ENCODE data around the gene PABPC3. TPM values are rescaled to one million over a fixed set of nuclear protein-coding genes. Genes with fewer than 3 reads are reported as not detected.

The PABPC3 gene
- total RNA-seq, 1 experiment from 2014 or later = 0.39 TPM

DNA sequence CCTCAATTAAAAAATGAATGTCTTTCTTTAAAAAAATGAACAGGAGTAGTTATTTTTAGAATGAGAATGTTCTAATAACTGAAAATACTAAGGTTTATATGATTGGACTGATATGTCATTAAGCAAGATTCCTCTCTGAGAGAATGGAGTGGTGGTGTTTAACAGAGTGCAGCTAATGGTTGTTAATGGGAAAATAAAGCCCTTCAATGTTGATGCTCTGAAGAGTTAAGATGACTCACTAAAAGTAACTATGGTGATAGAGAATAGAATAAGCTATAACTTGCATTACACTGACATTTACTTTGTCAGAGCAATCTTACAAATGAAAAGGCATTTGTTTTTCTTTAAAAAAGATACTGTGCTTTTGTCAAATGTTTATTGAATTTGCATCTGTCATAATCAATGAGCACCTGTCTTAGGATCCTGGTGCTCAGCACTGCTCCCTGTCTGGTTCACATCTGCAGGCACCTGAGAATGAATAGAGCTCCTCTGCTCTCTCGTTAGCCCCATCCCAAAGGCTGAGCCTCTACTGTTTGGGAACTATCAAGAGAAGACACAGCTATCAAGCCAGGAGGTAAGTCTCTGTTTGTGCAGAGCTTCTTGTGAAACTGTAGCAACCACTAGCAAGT is 15.1 kb downstream of the PABPC3 start:
- H3K4me2 ChIP-seq = no peak overlapping the region
- no peaks in the 10 kb centered on the region for H3K9me2 ChIP-seq (ENCODE audit: insufficient read depth)
- H2AFZ ChIP-seq = no peak overlapping the region
- ChIA-PET POLR2A (ENCODE audit: unreplicated experiment) (no interaction called here), CTCF (no interaction called here)
- no peaks in the 10 kb centered on the region for H3K9me3 ChIP-seq (ENCODE audit: insufficient read depth, low read depth)
- intact Hi-C loops (cut with micrococcal nuclease; ENCODE audit: unreplicated experiment) = no loop called here
- no peak overlapping the region for H3K4me3 ChIP-seq
- no peak overlapping the region for H3K27ac ChIP-seq
- no peaks in the 10 kb centered on the region for H3K79me2 ChIP-seq (ENCODE audit: low read depth)
- no peaks in the 10 kb centered on the region for H3F3A ChIP-seq (ENCODE audit: insufficient read depth, low read depth)
- DNase-seq = no peak
- no peaks in the 10 kb centered on the region for H4K20me1 ChIP-seq (ENCODE audit: insufficient read depth)
- peaks cover 7% of the 10 kb centered on the region for H3K4me1 ChIP-seq (replicated peaks; ENCODE audit: insufficient read depth)
- TF ChIP-seq, protein P1, sequence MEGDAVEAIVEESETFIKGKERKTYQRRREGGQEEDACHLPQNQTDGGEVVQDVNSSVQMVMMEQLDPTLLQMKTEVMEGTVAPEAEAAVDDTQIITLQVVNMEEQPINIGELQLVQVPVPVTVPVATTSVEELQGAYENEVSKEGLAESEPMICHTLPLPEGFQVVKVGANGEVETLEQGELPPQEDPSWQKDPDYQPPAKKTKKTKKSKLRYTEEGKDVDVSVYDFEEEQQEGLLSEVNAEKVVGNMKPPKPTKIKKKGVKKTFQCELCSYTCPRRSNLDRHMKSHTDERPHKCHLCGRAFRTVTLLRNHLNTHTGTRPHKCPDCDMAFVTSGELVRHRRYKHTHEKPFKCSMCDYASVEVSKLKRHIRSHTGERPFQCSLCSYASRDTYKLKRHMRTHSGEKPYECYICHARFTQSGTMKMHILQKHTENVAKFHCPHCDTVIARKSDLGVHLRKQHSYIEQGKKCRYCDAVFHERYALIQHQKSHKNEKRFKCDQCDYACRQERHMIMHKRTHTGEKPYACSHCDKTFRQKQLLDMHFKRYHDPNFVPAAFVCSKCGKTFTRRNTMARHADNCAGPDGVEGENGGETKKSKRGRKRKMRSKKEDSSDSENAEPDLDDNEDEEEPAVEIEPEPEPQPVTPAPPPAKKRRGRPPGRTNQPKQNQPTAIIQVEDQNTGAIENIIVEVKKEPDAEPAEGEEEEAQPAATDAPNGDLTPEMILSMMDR (conservative IDR thresholded peaks at IDR 0.05) = no peak
- no peak for TF ChIP-seq EZH2 (IDR thresholded peaks at IDR 0.05; ENCODE audit: low read depth)
- H3K36me3 ChIP-seq (ENCODE audit: low read depth) = no peaks in the 10 kb centered on the region
- BruUV-seq (replicated peaks) = no TSS peak
- H3K27me3 ChIP-seq (ENCODE audit: insufficient read depth, low read depth) = peaks cover 29% of the 10 kb centered on the region

DNA sequence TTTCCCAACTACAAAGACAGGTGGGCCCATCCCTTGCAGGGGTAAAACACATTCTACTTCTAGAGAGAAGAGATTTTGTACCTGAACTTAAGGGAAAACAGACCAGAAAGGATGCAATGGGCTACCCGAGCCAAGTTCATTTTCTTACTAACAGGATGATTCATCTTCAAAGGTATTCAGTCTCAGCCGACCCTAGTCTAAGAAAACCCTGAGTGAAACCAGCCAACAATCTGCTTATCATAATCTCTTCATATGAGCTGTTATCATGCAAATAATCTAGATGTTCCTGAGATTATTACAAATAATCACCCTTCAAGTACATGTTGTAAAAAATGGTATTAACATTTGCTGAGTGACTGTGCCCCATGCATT is 15.6 kb downstream of the PABPC3 start:
- H3K9me2 ChIP-seq (ENCODE audit: insufficient read depth) = no peaks in the 10 kb centered on the region
- no peaks in the 10 kb centered on the region; the same call in 1 of the 2 replicates for H3F3A ChIP-seq (ENCODE audit: insufficient read depth, low read depth)
- H3K9me3 ChIP-seq (ENCODE audit: insufficient read depth, low read depth) = no peaks in the 10 kb centered on the region
- peaks cover 24% of the 10 kb centered on the region for H3K27me3 ChIP-seq (ENCODE audit: insufficient read depth, low read depth)
- H4K20me1 ChIP-seq (ENCODE audit: insufficient read depth) = no peaks in the 10 kb centered on the region
- intact Hi-C loops (cut with micrococcal nuclease; ENCODE audit: unreplicated experiment) = no loop called here
- no peak overlapping the region for H3K4me2 ChIP-seq
- CTCF ChIA-PET = no interaction called here
- DNase-seq = no peak
- H3K4me3 ChIP-seq = no peak overlapping the region
- H3K4me1 ChIP-seq (replicated peaks; ENCODE audit: insufficient read depth) = peaks cover 12% of the 10 kb centered on the region
- TF ChIP-seq EZH2 (IDR thresholded peaks at IDR 0.05; ENCODE audit: low read depth) = no peak
- TF ChIP-seq, protein P1 (conservative IDR thresholded peaks at IDR 0.05) = no peak
- POLR2A ChIA-PET (ENCODE audit: unreplicated experiment) = no interaction called here
- no peak overlapping the region for H3K27ac ChIP-seq
- H3K36me3 ChIP-seq (ENCODE audit: low read depth) = no peaks in the 10 kb centered on the region
- BruUV-seq (replicated peaks) = no TSS peak
- H3K79me2 ChIP-seq (ENCODE audit: low read depth) = no peaks in the 10 kb centered on the region
- no peak overlapping the region for H2AFZ ChIP-seq

DNA sequence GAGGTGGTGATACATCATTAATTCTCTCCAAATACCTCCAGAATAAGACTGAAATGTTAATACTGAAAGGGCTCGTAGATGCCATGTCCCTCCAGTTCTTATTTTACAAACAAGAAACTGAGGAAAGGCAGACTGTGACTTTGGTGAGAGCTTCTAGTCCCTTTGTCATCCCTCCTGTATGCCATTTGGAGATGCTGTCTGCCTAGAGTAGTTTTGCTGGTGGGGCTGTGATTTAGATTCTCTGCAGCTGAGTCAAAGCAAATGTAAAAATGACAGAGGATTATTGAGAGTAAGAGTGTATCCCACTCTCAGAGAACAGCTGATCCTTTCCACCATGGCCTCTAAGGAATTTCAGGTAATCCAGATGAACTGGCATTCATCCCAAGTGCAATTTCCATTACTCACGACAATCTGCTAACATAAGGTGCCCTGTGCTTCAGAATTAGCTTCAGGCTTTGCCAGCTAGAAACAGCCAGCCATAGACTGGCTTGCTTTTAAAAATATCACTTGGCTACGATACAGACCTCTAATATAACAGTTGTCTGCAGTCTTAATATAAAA is 16.8 kb downstream of the PABPC3 start:
- intact Hi-C loops (cut with micrococcal nuclease; ENCODE audit: unreplicated experiment) = no loop called here
- peaks cover 17% of the 10 kb centered on the region for H3K4me1 ChIP-seq (replicated peaks; ENCODE audit: insufficient read depth)
- peaks cover 14% of the 10 kb centered on the region for H3K27me3 ChIP-seq (ENCODE audit: insufficient read depth, low read depth)
- H3F3A ChIP-seq (ENCODE audit: insufficient read depth, low read depth) = no peaks in the 10 kb centered on the region; the same call in 1 of the 2 replicates
- no peak overlapping the region for H2AFZ ChIP-seq
- no TSS peak for BruUV-seq (replicated peaks)
- no peak overlapping the region for H3K4me2 ChIP-seq
- no peaks in the 10 kb centered on the region for H3K9me3 ChIP-seq (ENCODE audit: insufficient read depth, low read depth)
- no peaks in the 10 kb centered on the region for H3K79me2 ChIP-seq (ENCODE audit: low read depth)
- H3K36me3 ChIP-seq (ENCODE audit: low read depth) = no peaks in the 10 kb centered on the region
- TF ChIP-seq, protein P1 (conservative IDR thresholded peaks at IDR 0.05) = no peak
- no peak for TF ChIP-seq EZH2 (IDR thresholded peaks at IDR 0.05; ENCODE audit: low read depth)
- no peaks in the 10 kb centered on the region for H4K20me1 ChIP-seq (ENCODE audit: insufficient read depth)
- H3K4me3 ChIP-seq = no peak overlapping the region
- DNase-seq = no peak
- ChIA-PET POLR2A (ENCODE audit: unreplicated experiment) (no interaction called here), CTCF (interaction anchor here (1.5 kb wide), 1 partner anchor 108 kb away, joined by 3 read pairs; no protein-coding TSS in a partner anchor)
- no peak overlapping the region for H3K27ac ChIP-seq
- H3K9me2 ChIP-seq (ENCODE audit: insufficient read depth) = no peaks in the 10 kb centered on the region

Data from PC-9 (cell line).